Activated naive CD4-positive, alpha-beta T cell treated with anti-CD3 and anti-CD28 coated beads, Interleukin-2, amount 50 U/mL, for 72 hours (primary cell): ENCODE data around the gene STX16. TPM values are rescaled to one million over a fixed set of nuclear protein-coding genes. Genes with fewer than 3 reads are reported as not detected.

Source experiments
- ATAC-seq, 2 donors: fragments of 150-1000 bp; cut with Tn5 transposase; 2 replicates each; pipeline ENCODE4 v1.10.0; 2021; ENCODE audit warnings: mild to moderate bottlenecking in 2 of 2, moderate library complexity in 2 of 2
- DNase-seq, 2 donors: peaks; one replicate each; pipeline ENCODE4 v3.0.0; 2021 to 2022; ENCODE audit warnings: low spot score in 2 of 2
- H3K27ac Mint-ChIP-seq, 2 donors: one replicate each; pipeline ENCODE4 v1.8.0; 2022; ENCODE audit warnings: mild to moderate bottlenecking in 2 of 2, mixed read lengths in 2 of 2
- H3K36me3 Mint-ChIP-seq, 2 donors: one replicate each; pipeline ENCODE4 v1.8.0; 2022; ENCODE audit warnings: mixed read lengths in 2 of 2
- H3K9me3 Mint-ChIP-seq, 2 donors: one replicate each; pipeline ENCODE4 v1.8.0; 2022; ENCODE audit warnings: mixed read lengths in 2 of 2
- total RNA-seq, 2 donors: library from RNA; stranded (reverse); gene quantifications; one replicate each; pipeline ENCODE4 v1.2.3, GENCODE V29; 2022

The STX16 gene
- total RNA-seq, 2 donors from 2014 or later: 130 to 135 TPM

GRCh38 chr20:58694241-58695083 lies 43.4 kb downstream of the STX16 start:
- no peak for DNase-seq
- no peak for ATAC-seq
- peak overlapping the region in 1 of 2 donors; percentile 80 for H3K27ac Mint-ChIP-seq
- H3K9me3 Mint-ChIP-seq: no peaks in the 10 kb centered on the region
- H3K36me3 Mint-ChIP-seq: no peaks in the 10 kb centered on the region

DNA sequence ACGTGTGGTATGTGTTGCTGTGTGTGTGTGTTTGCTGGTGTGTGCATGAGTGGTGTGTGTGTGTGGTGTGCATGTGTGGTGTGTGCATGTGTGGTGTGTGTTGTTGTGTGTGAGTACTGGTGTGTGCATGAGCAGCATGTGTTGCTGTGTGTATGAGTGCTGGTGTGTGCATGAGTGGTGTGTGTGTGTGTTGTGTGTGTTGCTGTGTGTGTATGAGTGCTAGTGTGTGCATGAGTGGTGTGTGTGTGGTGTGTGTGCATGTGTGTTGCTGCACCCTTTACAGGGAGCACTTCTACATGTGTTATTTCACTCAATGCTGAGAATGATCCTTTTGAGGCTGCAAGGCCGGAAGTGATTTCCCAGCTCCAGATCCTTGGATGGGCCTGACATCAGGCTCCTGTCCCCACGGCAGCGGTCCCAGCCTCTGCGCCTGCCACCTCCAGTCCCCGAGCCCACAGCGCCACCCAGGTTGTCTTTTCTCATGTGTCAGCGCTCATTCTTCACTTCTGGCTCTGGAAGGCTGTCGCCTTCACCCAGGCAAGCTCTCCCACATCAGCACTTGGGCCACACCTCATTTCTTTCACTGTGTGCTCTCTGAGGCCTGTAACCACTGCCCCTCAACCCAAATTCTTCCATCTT lies 44.1 kb downstream of the STX16 start:
- ATAC-seq (no peak), DNase-seq (no peak)
- Mint-ChIP-seq H3K9me3 (no peaks in the 10 kb centered on the region), H3K36me3 (no peaks in the 10 kb centered on the region), H3K27ac (no peak overlapping the region)

DNA sequence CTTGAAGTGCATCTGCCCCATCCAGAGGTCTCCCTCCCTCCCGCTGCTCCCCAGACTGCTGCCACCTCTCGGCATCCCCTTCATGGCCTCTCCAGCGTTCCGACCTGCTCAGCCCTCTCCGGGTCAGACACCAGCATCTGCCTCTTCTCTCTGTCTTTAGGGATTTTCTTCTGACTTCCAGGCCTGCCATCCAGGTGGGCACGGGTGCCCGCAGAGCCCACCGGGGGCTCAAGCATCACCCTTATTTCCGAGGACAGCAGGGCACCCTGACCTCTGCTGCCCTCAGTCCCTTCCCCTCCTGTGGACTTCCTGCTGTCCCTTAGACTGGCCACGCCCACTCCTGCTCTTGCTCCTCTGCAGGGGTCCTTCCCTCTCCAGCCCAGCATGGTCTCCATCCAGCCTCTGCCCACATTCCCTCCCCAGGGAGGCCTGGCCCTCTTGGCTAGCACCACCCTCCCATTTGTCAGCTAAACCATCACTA lies 44.9 kb downstream of the STX16 start:
- no peak for ATAC-seq
- H3K27ac Mint-ChIP-seq: no peak overlapping the region
- H3K9me3 Mint-ChIP-seq: no peaks in the 10 kb centered on the region
- no peak for DNase-seq
- H3K36me3 Mint-ChIP-seq: no peaks in the 10 kb centered on the region

DNA sequence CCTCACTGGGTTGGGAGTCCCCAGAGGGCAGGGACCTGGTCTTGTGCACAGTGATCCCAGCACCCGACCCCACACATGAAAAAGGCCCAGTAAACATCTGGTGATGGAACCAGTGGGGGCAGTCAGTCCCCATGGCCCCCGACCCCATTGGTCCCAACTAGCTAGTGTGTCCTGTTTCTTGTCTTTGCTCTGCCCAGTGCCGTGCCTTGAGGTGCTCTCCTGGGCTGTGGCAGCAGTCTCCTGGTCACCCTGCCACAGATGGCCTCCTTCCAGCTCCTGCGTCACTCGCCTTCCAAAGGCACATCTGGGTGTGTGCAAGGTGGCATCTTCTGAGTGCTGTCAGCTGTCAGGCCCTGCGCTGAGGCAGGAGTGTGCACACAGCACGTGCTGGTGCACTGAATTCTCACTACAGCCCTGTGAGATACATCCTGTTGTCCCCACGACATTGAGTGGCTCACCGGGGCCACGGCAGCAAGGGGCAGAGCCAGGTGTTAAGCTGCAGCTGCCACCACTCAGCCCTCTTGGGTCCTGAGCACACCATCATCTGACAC lies 45.4 kb downstream of the STX16 start:
- DNase-seq: no peak
- ATAC-seq: no peak
- H3K9me3 Mint-ChIP-seq: no peaks in the 10 kb centered on the region
- peak overlapping the region in 1 of 2 donors; percentile 66 for H3K27ac Mint-ChIP-seq
- no peaks in the 10 kb centered on the region for H3K36me3 Mint-ChIP-seq

GRCh38 chr20:58697201-58697866 lies 46.3 kb downstream of the STX16 start:
- DNase-seq (peak in 1 of 2 donors; percentile 37), ATAC-seq (no peak)
- Mint-ChIP-seq H3K27ac (peak overlapping the region; percentile 2 to 24), H3K36me3 (no peaks in the 10 kb centered on the region), H3K9me3 (no peaks in the 10 kb centered on the region)

DNA sequence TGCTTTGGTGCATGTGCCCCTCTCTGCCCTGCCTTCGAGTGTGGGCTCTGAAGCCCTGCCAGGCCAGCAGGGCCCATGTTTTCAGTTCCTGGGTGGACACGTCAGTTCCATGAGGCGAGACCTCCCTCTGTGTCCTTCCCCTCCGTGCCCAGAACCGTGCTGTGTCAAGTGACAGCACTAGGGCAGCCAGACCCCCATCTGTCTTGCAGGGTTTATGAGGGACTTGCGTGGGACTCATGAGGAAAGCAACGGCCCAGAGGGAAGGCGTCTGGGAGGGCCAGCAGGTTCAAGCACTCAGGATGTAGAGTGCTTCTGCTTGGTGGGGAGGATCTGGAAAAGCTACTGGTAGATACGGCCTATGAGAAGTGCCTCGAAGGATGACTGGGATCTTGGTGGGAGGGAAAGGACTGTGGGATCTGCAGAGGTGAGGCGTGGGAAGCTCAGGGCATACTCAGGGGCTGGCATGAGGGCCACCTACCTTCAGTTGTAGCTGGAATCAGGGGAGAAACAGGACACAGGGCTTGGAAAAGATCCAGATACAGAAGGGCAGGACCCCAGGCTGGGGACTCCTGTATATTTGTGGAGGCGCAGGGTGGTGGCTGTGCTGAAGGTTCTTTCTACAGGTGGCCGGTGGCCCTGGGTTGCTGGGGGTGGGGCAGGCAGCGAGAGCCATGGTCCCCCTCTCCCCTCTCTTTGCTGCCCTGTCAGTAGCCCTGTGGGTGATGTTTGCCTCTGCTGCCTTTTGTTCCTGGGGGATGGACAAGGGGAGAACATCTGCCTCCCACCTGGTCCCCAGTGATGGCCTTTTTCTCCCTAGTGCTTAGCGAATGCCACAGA lies 47.0 kb downstream of the STX16 start:
- H3K27ac Mint-ChIP-seq: peak overlapping the region; percentile 24 to 84
- peaks cover 0 to 5% of the 10 kb centered on the region in 2 donors for H3K36me3 Mint-ChIP-seq
- H3K9me3 Mint-ChIP-seq: no peaks in the 10 kb centered on the region
- no peak for ATAC-seq
- peak in 1 of 2 donors; percentile 37 for DNase-seq

GRCh38 chr20:58698741-58699622 lies 47.9 kb downstream of the STX16 start:
- ATAC-seq (no peak), DNase-seq (peak in 1 of 2 donors; percentile 48)
- H3K27ac Mint-ChIP-seq: peak overlapping the region in 1 of 2 donors; percentile 72
- no peaks in the 10 kb centered on the region for H3K9me3 Mint-ChIP-seq
- peaks cover 0 to 8% of the 10 kb centered on the region in 2 donors for H3K36me3 Mint-ChIP-seq

DNA sequence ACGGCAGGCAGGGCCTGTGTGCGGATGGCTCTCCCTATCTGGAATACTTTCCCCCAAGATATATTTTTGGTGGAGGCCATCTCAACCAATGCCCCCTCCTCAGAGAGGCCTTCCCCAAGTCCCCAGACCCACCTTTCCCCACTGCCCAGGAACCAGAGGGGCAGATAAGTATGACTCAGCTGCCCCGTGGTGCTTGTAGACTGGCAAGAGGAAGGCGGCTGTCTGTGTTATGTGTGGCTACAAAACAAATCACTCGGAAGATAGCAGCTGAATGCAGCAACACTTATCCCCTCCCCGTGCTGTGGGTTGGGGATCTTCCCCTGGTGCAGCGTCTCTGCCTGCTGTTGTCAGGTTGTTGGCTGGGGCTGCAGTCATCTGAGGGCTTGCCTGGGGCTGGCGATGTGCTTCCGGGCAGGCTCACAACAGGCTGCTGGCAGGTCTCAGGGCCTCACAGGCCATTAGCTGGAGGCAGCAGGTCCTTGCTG lies 48.6 kb downstream of the STX16 start:
- Mint-ChIP-seq H3K36me3 (peaks cover 0 to 11% of the 10 kb centered on the region in 2 donors), H3K27ac (peak overlapping the region in 1 of 2 donors; percentile 72), H3K9me3 (no peaks in the 10 kb centered on the region)
- DNase-seq: peak in 1 of 2 donors; percentile 38
- ATAC-seq: no peak

GRCh38 chr20:58700121-58700821 lies 49.2 kb downstream of the STX16 start:
- peak overlapping the region in 1 of 2 donors; percentile 72 for H3K27ac Mint-ChIP-seq
- no peaks in the 10 kb centered on the region for H3K9me3 Mint-ChIP-seq
- DNase-seq (peak in 1 of 2 donors; percentile 51), ATAC-seq (peak in 1 of 2 donors; percentile 92)
- peaks cover 0 to 11% of the 10 kb centered on the region in 2 donors for H3K36me3 Mint-ChIP-seq

GRCh38 chr20:58700823-58701222 lies 49.7 kb downstream of the STX16 start:
- peaks cover 0 to 11% of the 10 kb centered on the region in 2 donors for H3K36me3 Mint-ChIP-seq
- no peaks in the 10 kb centered on the region for H3K9me3 Mint-ChIP-seq
- H3K27ac Mint-ChIP-seq: peak overlapping the region in 1 of 2 donors; percentile 72
- ATAC-seq (no peak), DNase-seq (peak in 1 of 2 donors; percentile 21)

- DNase-seq (peak in 1 of 2 donors; percentile 38), ATAC-seq (no peak)
- H3K9me3 Mint-ChIP-seq: no peaks in the 10 kb centered on the region
- peaks cover 0 to 11% of the 10 kb centered on the region in 2 donors for H3K36me3 Mint-ChIP-seq
- peak overlapping the region in 1 of 2 donors; percentile 44 for H3K27ac Mint-ChIP-seq
These were observed 50.5 kb downstream of the STX16 start for GRCh38 chr20:58701431-58702160.

DNA sequence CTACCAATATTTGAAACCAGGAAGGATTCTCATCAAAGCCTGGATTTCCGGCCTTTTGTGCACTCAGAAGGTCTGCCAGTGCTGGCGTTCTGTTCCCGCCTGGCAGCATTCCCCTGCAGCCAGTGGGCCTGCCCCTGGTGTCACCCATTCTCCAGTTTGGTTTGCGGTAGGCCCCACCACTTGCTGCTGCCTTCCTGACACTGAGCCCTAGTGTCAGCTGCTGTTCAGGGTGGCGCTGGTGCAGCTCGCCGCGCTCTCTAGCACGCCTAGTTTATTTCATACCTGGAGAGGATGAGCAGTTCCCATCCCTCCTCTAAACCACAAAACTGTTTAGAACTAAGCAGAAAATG lies 51.1 kb downstream of the STX16 start:
- no peak for ATAC-seq
- H3K36me3 Mint-ChIP-seq: peaks cover 0 to 11% of the 10 kb centered on the region in 2 donors
- peak overlapping the region in 1 of 2 donors; percentile 44 for H3K27ac Mint-ChIP-seq
- DNase-seq: peak in 1 of 2 donors; percentile 30
- H3K9me3 Mint-ChIP-seq: no peaks in the 10 kb centered on the region

DNA sequence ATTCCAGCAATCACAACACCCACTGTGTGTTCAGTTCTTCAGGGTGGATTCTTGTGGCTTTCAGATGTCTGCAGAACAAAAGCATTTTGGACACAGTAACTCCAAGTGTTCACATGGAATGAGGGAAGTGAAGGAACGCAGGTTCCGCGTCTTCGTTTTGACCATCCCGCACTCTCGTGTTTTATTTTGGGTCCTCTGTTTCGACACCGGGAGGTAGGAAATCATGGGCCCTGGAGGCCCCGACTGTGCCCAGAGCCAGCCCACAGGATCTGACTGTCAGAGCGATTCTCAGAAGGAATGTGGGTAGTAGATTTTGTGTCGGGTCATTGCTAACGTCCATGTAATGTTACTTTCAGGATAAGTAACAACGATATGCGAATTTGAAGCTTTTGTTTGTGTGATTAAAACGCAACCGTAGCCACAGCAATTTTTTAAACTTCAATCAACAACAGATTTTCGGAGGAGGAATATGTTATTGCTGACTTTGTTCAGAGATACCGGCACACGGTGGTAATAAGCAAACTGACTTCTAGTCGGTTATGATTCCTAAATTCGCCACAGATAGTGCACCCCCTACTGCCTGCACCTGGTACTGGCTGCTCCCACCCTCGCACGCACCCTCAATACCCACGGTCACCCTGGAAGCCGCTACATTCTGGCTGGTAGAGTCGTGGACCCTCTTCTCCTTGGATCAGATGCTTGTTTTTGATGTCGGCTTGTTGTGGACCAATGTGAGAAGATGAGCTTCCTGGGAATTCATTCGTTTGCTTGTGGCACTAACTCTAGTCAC lies 52.0 kb downstream of the STX16 start:
- Mint-ChIP-seq H3K36me3 (peaks cover 0 to 11% of the 10 kb centered on the region in 2 donors), H3K9me3 (no peaks in the 10 kb centered on the region), H3K27ac (no peak overlapping the region)
- DNase-seq (peak in 1 of 2 donors; percentile 41), ATAC-seq (no peak)
